HG03039 (cell line): ENCODE results near the gene KIF17.
"Not testable (repeated sequence)": the region's sequence is repeated elsewhere in the genome, so short reads cannot be mapped to it uniquely, and the experiment has no call there.

Source experiments
- ATAC-seq: cut with Tn5 transposase; IDR thresholded peaks from one replicate; pipeline ENCODE4 v1.9.1; 2021; ENCODE audit warnings: mild to moderate bottlenecking, moderate library complexity; ENCODE audit not compliant: unreplicated experiment

Gene KIF17

GRCh38 chr1:20727746-20728316 lies 10.0 kb upstream of the KIF17 start:
- ATAC-seq = no peak

- no peak for ATAC-seq
These were observed 9.3 kb upstream of the KIF17 start for GRCh38 chr1:20726932-20727745.

GRCh38 chr1:20726118-20726911 lies 8.5 kb upstream of the KIF17 start:
- ATAC-seq = no peak

GRCh38 chr1:20725189-20726117 lies 7.6 kb upstream of the KIF17 start:
- ATAC-seq = no peak

- no peak for ATAC-seq
These were observed 6.8 kb upstream of the KIF17 start for GRCh38 chr1:20724364-20725188.

GRCh38 chr1:20723537-20724363 lies 5.9 kb upstream of the KIF17 start:
- ATAC-seq = no peak

- no peak for ATAC-seq
These were observed 5.3 kb upstream of the KIF17 start for GRCh38 chr1:20723159-20723536.

- ATAC-seq = no peak
These were observed 3.6 kb upstream of the KIF17 start for GRCh38 chr1:20721117-20722061.

GRCh38 chr1:20720631-20721091 lies 2.9 kb upstream of the KIF17 start:
- no peak for ATAC-seq

- no peak for ATAC-seq
These were observed 2.2 kb upstream of the KIF17 start for GRCh38 chr1:20719871-20720620.

- ATAC-seq = no peak
These were observed 1.5 kb upstream of the KIF17 start for GRCh38 chr1:20719261-20719660.

GRCh38 chr1:20718343-20718882 lies 606 bp upstream of the KIF17 start:
- ATAC-seq = not testable (repeated sequence)

- no peak for ATAC-seq
These were observed 1.6 kb downstream of the KIF17 start for GRCh38 chr1:20716232-20716631.

GRCh38 chr1:20715406-20715805 lies 2.4 kb downstream of the KIF17 start:
- no peak for ATAC-seq

GRCh38 chr1:20713440-20713839 lies 4.4 kb downstream of the KIF17 start:
- no peak for ATAC-seq

- ATAC-seq = no peak
These were observed 5.6 kb downstream of the KIF17 start for GRCh38 chr1:20712215-20712577.
